HEK293T (cell line): Measurements from ENCODE around the gene PCGF3.

Experiments used
- BHLHE40 ChIP-seq: fragments of 450-650 bp; IDR thresholded peaks from 2 replicates; pipeline ENCODE4 v1.6.1; 2016; ENCODE audit warnings: mild to moderate bottlenecking, moderate library complexity, borderline replicate concordance
- CTBP1 ChIP-seq: fragments of 450-650 bp; IDR thresholded peaks from 2 replicates; pipeline ENCODE4 v1.6.1; 2016; ENCODE audit warnings: borderline replicate concordance
- ELF4 ChIP-seq: fragments of 450-650 bp; IDR thresholded peaks from 2 replicates; pipeline ENCODE4 v1.6.1; 2017; ENCODE audit warnings: antibody characterized with exemption
- HDGF ChIP-seq: fragments of 450-650 bp; IDR thresholded peaks from 2 replicates; pipeline ENCODE4 v1.6.1; 2017; ENCODE audit warnings: antibody characterized with exemption, borderline replicate concordance
- NFRKB ChIP-seq: fragments of 450-650 bp; IDR thresholded peaks from 2 replicates; pipeline ENCODE4 v1.6.1; 2016; ENCODE audit warnings: mild to moderate bottlenecking, moderate library complexity
- PKNOX1 ChIP-seq: fragments of 450-650 bp; IDR thresholded peaks from 2 replicates; pipeline ENCODE4 v1.6.1; 2016
- ZNF384 ChIP-seq: fragments of 450-650 bp; IDR thresholded peaks from 2 replicates; pipeline ENCODE4 v1.6.1; 2016

GRCh38 chr4:661881-662761 lies 43.5 kb upstream of the PCGF3 start:
- TF ChIP-seq PKNOX1 (no peak), HDGF (no peak), BHLHE40 (no peak), ELF4 (no peak), NFRKB (no peak), CTBP1 (no peak), ZNF384 (no peak)
